Natural killer cell (primary cell): ENCODE measurements around the gene SUSD3. TPM values are rescaled to one million over a fixed set of nuclear protein-coding genes. Genes with fewer than 3 reads are reported as not detected.

Source experiments
- ATAC-seq, 3 donors: fragments of 150-1000 bp in 2 of 3; fragments of 200-7000 bp in 1 of 3; cut with Tn5 transposase; 1 replicate in 1 of 3; 2 replicates in 2 of 3; pipeline ENCODE4 v1.10.0; 2021; ENCODE audit warnings: mild to moderate bottlenecking in 2 of 3, moderate library complexity in 2 of 3
- DNase-seq, 2 donors: peaks; one replicate each; pipeline versions ENCODE4 v3.0.0 to v3.0.0-alpha.2; 2013 to 2021; ENCODE audit warnings: mixed read lengths in 1 of 2
- H3K27ac ChIP-seq: one replicate; pipeline ENCODE4 v1.5.1; 2013; ENCODE audit warnings: mild to moderate bottlenecking, low read length
- H3K27me3 ChIP-seq: one replicate; pipeline ENCODE4 v1.6.1; 2013; ENCODE audit warnings: low read length; ENCODE audit not compliant: control insufficient read depth, insufficient read depth
- H3K36me3 ChIP-seq: one replicate; pipeline ENCODE4 v1.6.1; 2013; ENCODE audit warnings: low read length; ENCODE audit not compliant: control insufficient read depth, insufficient read depth
- H3K4me1 ChIP-seq: one replicate; pipeline ENCODE4 v1.6.1; 2013; ENCODE audit warnings: low read length; ENCODE audit not compliant: control insufficient read depth, insufficient read depth
- H3K4me3 ChIP-seq: one replicate; pipeline ENCODE4 v1.5.1; 2013; ENCODE audit warnings: low read length
- H3K9me3 ChIP-seq: one replicate; pipeline ENCODE4 v1.6.1; 2013; ENCODE audit warnings: low read length; ENCODE audit not compliant: control insufficient read depth, insufficient read depth
- H3K27ac Mint-ChIP-seq, 2 donors: one replicate each; pipeline ENCODE4 v1.8.0; 2022; ENCODE audit warnings: mild to moderate bottlenecking in 2 of 2, mixed read lengths in 2 of 2, moderate library complexity in 1 of 2
- H3K27me3 Mint-ChIP-seq, 2 donors: one replicate each; pipeline ENCODE4 v1.8.0; 2022; ENCODE audit warnings: low read depth in 2 of 2, mixed read lengths in 2 of 2
- H3K36me3 Mint-ChIP-seq: one replicate; pipeline ENCODE4 v1.8.0; 2022; ENCODE audit warnings: mixed read lengths
- H3K4me1 Mint-ChIP-seq, 2 donors: one replicate each; pipeline ENCODE4 v1.8.0; 2022; ENCODE audit warnings: mixed read lengths in 2 of 2
- H3K4me3 Mint-ChIP-seq: one replicate; pipeline ENCODE4 v1.8.0; 2022; ENCODE audit warnings: mild to moderate bottlenecking, moderate library complexity, mixed read lengths
- H3K9me3 Mint-ChIP-seq, 2 donors: one replicate each; pipeline ENCODE4 v1.8.0; 2022; ENCODE audit warnings: mixed read lengths in 2 of 2
- CTCF ChIP-seq: fragments of 200-600 bp; IDR thresholded peaks from one replicate; pipeline ENCODE4 v1.8.0; 2022; ENCODE audit warnings: antibody characterized with exemption
- WGBS: methylation state at CpG from one replicate; pipeline ENCODE4 v1.1.7; 2013; ENCODE audit warnings: missing lambda C conversion rate; ENCODE audit not compliant: insufficient coverage; 5-methylcytosine and 5-hydroxymethylcytosine counted together
- intact Hi-C: fragments of 100-400 bp; cut with micrococcal nuclease; formaldehyde crosslinking; loops from one replicate; pipeline ENCODE4 v1.14.2; 2022
- total RNA-seq, 4 donors: library from RNA; stranded (reverse); fragments of 120-200 nt in 1 of 4; gene quantifications; one replicate each; pipeline versions ENCODE4 v1.2.3 to v1.2.4, GENCODE V29; 2013 to 2022

The SUSD3 gene
- total RNA-seq, 3 donors from 2014 or later (not counting 1 experiment from before 2014, with no cell fraction given): 1.2 to 2.1 (median 1.8) TPM

GRCh38 chr9:93061260-93061751 lies 2.8 kb downstream of the SUSD3 start:
- TF ChIP-seq CTCF: no peak
- H3K27ac Mint-ChIP-seq: peak overlapping the region in 1 of 2 donors; percentile 24
- peaks cover 79% of the 10 kb centered on the region for H3K4me1 ChIP-seq
- peaks cover 19% of the 10 kb centered on the region for H3K27me3 ChIP-seq
- WGBS: 92% methylated on average over 4 of the region's 4 CpGs
- peaks cover 45 to 70% of the 10 kb centered on the region in 2 donors for H3K4me1 Mint-ChIP-seq
- DNase-seq: no peak
- no peak overlapping the region for H3K27ac ChIP-seq
- peaks cover 50 to 51% of the 10 kb centered on the region in 2 donors for H3K27me3 Mint-ChIP-seq
- ATAC-seq: no peak
- H3K4me3 Mint-ChIP-seq: no peak overlapping the region
- intact Hi-C loops: loop anchor here (5.0 to 10.0 kb wide), 2 partner anchors 34 to 187 kb away; partner anchors contain the start of gene ZNF484
- H3K36me3 Mint-ChIP-seq: no peaks in the 10 kb centered on the region
- no peaks in the 10 kb centered on the region for H3K9me3 ChIP-seq
- no peak overlapping the region for H3K4me3 ChIP-seq
- H3K36me3 ChIP-seq: no peaks in the 10 kb centered on the region
- H3K9me3 Mint-ChIP-seq: no peaks in the 10 kb centered on the region

- intact Hi-C loops: loop anchor here (5.0 to 10.0 kb wide), 2 partner anchors 35 to 187 kb away; partner anchors contain the start of gene ZNF484
- no peak overlapping the region for H3K4me3 ChIP-seq
- TF ChIP-seq CTCF: no peak
These were observed 3.6 kb downstream of the SUSD3 start for GRCh38 chr9:93061791-93062763.

GRCh38 chr9:93064392-93065134 lies 6.1 kb downstream of the SUSD3 start:
- H3K27ac Mint-ChIP-seq: peak overlapping the region; percentile 87 to 92
- peak overlapping the region; percentile 83 for H3K4me3 Mint-ChIP-seq
- peaks cover 65% of the 10 kb centered on the region for H3K4me1 ChIP-seq
- 28% methylated on average over 12 of the region's 12 CpGs for WGBS
- peak; percentile 91 to 97 (median 95) for ATAC-seq
- H3K27ac ChIP-seq: peak overlapping the region; percentile 59
- H3K36me3 ChIP-seq: peaks cover 2% of the 10 kb centered on the region
- H3K27me3 Mint-ChIP-seq: peaks cover 71 to 74% of the 10 kb centered on the region in 2 donors
- H3K4me1 Mint-ChIP-seq: peaks cover 46 to 59% of the 10 kb centered on the region in 2 donors
- H3K9me3 Mint-ChIP-seq: no peaks in the 10 kb centered on the region
- peak; percentile 82 to 95 for DNase-seq
- H3K36me3 Mint-ChIP-seq: no peaks in the 10 kb centered on the region
- no peak for TF ChIP-seq CTCF
- no peaks in the 10 kb centered on the region for H3K9me3 ChIP-seq
- H3K4me3 ChIP-seq: peak overlapping the region; percentile 6
- H3K27me3 ChIP-seq: peaks cover 27% of the 10 kb centered on the region
- intact Hi-C loops: loop anchor here (1.0 to 10.0 kb wide), 5 partner anchors 31 to 250 kb away; partner anchors contain the start of gene ZNF484

More at GRCh38 chr9:93061791-93062763, 3.6 kb downstream of the SUSD3 start:
- H3K4me3 Mint-ChIP-seq: peak overlapping the region; percentile 42
- peak in 1 of 2 donors; percentile 47 for DNase-seq
- H3K9me3 ChIP-seq: no peaks in the 10 kb centered on the region
- no peaks in the 10 kb centered on the region for H3K9me3 Mint-ChIP-seq
- peaks cover 79% of the 10 kb centered on the region for H3K4me1 ChIP-seq
- peaks cover 47 to 70% of the 10 kb centered on the region in 2 donors for H3K4me1 Mint-ChIP-seq
- H3K27ac ChIP-seq: peak overlapping the region; percentile 17
- H3K36me3 ChIP-seq: no peaks in the 10 kb centered on the region
- no peak for ATAC-seq
- peaks cover 19% of the 10 kb centered on the region for H3K27me3 ChIP-seq
- peak overlapping the region in 1 of 2 donors; percentile 75 for H3K27ac Mint-ChIP-seq
- 65% methylated on average over 19 of the region's 19 CpGs for WGBS
- no peaks in the 10 kb centered on the region for H3K36me3 Mint-ChIP-seq
- peaks cover 56% of the 10 kb centered on the region in 2 donors for H3K27me3 Mint-ChIP-seq
